Measurements from ENCODE around the gene TOLLIP.

TOLLIP gene

GRCh38 chr11:1229471-1230120 lies 79.8 kb downstream of the TOLLIP start:
- DNase-seq: no peak

- DNase-seq: no peak
These were observed 80.4 kb downstream of the TOLLIP start for GRCh38 chr11:1228921-1229451.

GRCh38 chr11:1228101-1228821 lies 81.2 kb downstream of the TOLLIP start:
- no peak for DNase-seq

- no peak for DNase-seq
These were observed 81.8 kb downstream of the TOLLIP start for GRCh38 chr11:1227551-1228100.

GRCh38 chr11:1226986-1227550 lies 82.4 kb downstream of the TOLLIP start:
- DNase-seq: no peak

GRCh38 chr11:1226226-1226985 lies 83.0 kb downstream of the TOLLIP start:
- DNase-seq: no peak

- DNase-seq: no peak
These were observed 83.8 kb downstream of the TOLLIP start for GRCh38 chr11:1225386-1226225.

- DNase-seq: no peak
These were observed 84.7 kb downstream of the TOLLIP start for GRCh38 chr11:1224491-1225385.
